RWPE2 (cell line): ENCODE data around the gene SPRY1.

ENCODE experiments used
- ATAC-seq: fragments of 200-7000 bp; cut with Tn5 transposase; 3 replicates; pipeline ENCODE4 v1.9.1; 2021; ENCODE audit warnings: low read depth
- DNase-seq: peaks from one replicate; pipeline ENCODE4 v3.0.0-alpha.2; 2020; ENCODE audit warnings: low spot score
- H3K27ac ChIP-seq: fragments of 450-650 bp; 2 replicates; pipeline ENCODE4 v1.5.1; 2017; ENCODE audit warnings: mild to moderate bottlenecking; ENCODE audit not compliant: poor library complexity, severe bottlenecking
- H3K27me3 ChIP-seq: fragments of 250-450 bp; sonication (Bioruptor Pico); 2 replicates; pipeline ENCODE4 v1.5.1; 2021; ENCODE audit warnings: mild to moderate bottlenecking, moderate library complexity; ENCODE audit not compliant: insufficient read depth, poor library complexity, severe bottlenecking
- H3K36me3 ChIP-seq: fragments of 250-450 bp; sonication (Bioruptor Pico); 2 replicates; pipeline ENCODE4 v1.5.1; 2020; ENCODE audit warnings: low read depth, mild to moderate bottlenecking, moderate library complexity
- H3K4me1 ChIP-seq: fragments of 250-450 bp; sonication (Bioruptor Pico); 2 replicates; pipeline ENCODE4 v1.5.1; 2021; ENCODE audit warnings: mild to moderate bottlenecking, moderate library complexity; ENCODE audit not compliant: insufficient read depth, poor library complexity, severe bottlenecking
- H3K4me3 ChIP-seq: fragments of 250-450 bp; sonication (Bioruptor Pico); 2 replicates; pipeline ENCODE4 v1.5.1; 2021; ENCODE audit warnings: mild to moderate bottlenecking, moderate library complexity; ENCODE audit not compliant: severe bottlenecking
- H3K9me3 ChIP-seq: fragments of 250-450 bp; sonication (Bioruptor Pico); 2 replicates; pipeline ENCODE4 v1.5.1; 2021; ENCODE audit warnings: mild to moderate bottlenecking, moderate library complexity; ENCODE audit not compliant: severe bottlenecking
- CTCF ChIP-seq: fragments of 450-650 bp; IDR thresholded peaks from one replicate; pipeline ENCODE4 v1.5.1; 2017; ENCODE audit warnings: mild to moderate bottlenecking, moderate library complexity; ENCODE audit not compliant: poor library complexity, severe bottlenecking

SPRY1 gene

GRCh38 chr4:123430031-123430430, 33.4 kb downstream of the SPRY1 start:
- DNase-seq, result no peak
- no peak for ATAC-seq
- Histone ChIP-seq H3K4me1 (no peaks in the 10 kb centered on the region), H3K27me3 (no peaks in the 10 kb centered on the region), H3K4me3 (no peak overlapping the region), H3K27ac (no peak overlapping the region), H3K9me3 (no peaks in the 10 kb centered on the region), H3K36me3 (no peaks in the 10 kb centered on the region)
- TF ChIP-seq CTCF, result no peak

- no peaks in the 10 kb centered on the region for H3K9me3 ChIP-seq
- H3K27ac ChIP-seq, result no peak overlapping the region
- H3K27me3 ChIP-seq, result no peaks in the 10 kb centered on the region
- TF ChIP-seq CTCF, result no peak
- H3K4me1 ChIP-seq, result no peaks in the 10 kb centered on the region
- ATAC-seq (no peak), DNase-seq (no peak)
- no peak overlapping the region for H3K4me3 ChIP-seq
- no peaks in the 10 kb centered on the region for H3K36me3 ChIP-seq
Measured at GRCh38 chr4:123430501-123430900, 33.9 kb downstream of the SPRY1 start.

- TF ChIP-seq CTCF, result no peak
- no peaks in the 10 kb centered on the region for H3K4me1 ChIP-seq
- ATAC-seq (no peak), DNase-seq (no peak)
- no peaks in the 10 kb centered on the region for H3K36me3 ChIP-seq
- H3K27ac ChIP-seq, result no peak overlapping the region
- H3K9me3 ChIP-seq, result no peaks in the 10 kb centered on the region
- no peak overlapping the region for H3K4me3 ChIP-seq
- no peaks in the 10 kb centered on the region for H3K27me3 ChIP-seq
Measured at GRCh38 chr4:123433573-123433972, 37.0 kb downstream of the SPRY1 start.

GRCh38 chr4:123433976-123434375, 37.4 kb downstream of the SPRY1 start:
- no peaks in the 10 kb centered on the region for H3K9me3 ChIP-seq
- ATAC-seq, result no peak
- H3K4me1 ChIP-seq, result no peaks in the 10 kb centered on the region
- no peaks in the 10 kb centered on the region for H3K27me3 ChIP-seq
- TF ChIP-seq CTCF, result no peak
- H3K36me3 ChIP-seq, result no peaks in the 10 kb centered on the region
- DNase-seq, result no peak
- no peak overlapping the region for H3K4me3 ChIP-seq
- no peak overlapping the region for H3K27ac ChIP-seq

GRCh38 chr4:123435246-123436113, 38.9 kb downstream of the SPRY1 start:
- Histone ChIP-seq H3K27me3 (no peaks in the 10 kb centered on the region), H3K9me3 (no peaks in the 10 kb centered on the region), H3K4me3 (no peak overlapping the region), H3K27ac (no peak overlapping the region), H3K36me3 (no peaks in the 10 kb centered on the region), H3K4me1 (no peaks in the 10 kb centered on the region)
- ATAC-seq (no peak), DNase-seq (no peak)
- TF ChIP-seq CTCF, result no peak
